Esophagus (tissue), 2 donors: ENCODE results near the gene PRKAR1A. TPM values are rescaled to one million over a fixed set of nuclear protein-coding genes. Genes with fewer than 3 reads are reported as not detected.
A peak's percentile ranks its signal among the peaks of the same experiment; 100 is the strongest.

Source experiments
- H3K27ac ChIP-seq, 2 donors: one replicate each; pipeline ENCODE4 v1.5.1; 2013; ENCODE audit warnings: low read depth in 2 of 2, mild to moderate bottlenecking in 2 of 2, inconsistent platforms in 1 of 2, low read length in 1 of 2, moderate library complexity in 1 of 2
- H3K27me3 ChIP-seq, 2 donors: one replicate each; pipeline ENCODE4 v1.6.1; 2013; ENCODE audit warnings: low read length in 2 of 2, control low read depth in 1 of 2, mild to moderate bottlenecking in 1 of 2; ENCODE audit not compliant: insufficient read depth in 2 of 2, control insufficient read depth in 1 of 2
- H3K36me3 ChIP-seq, 2 donors: one replicate each; pipeline ENCODE4 v1.6.1; 2013; ENCODE audit warnings: low read length in 1 of 2; ENCODE audit not compliant: control insufficient read depth in 2 of 2, insufficient read depth in 2 of 2
- H3K4me1 ChIP-seq, 2 donors: one replicate each; pipeline ENCODE4 v1.6.1; 2013; ENCODE audit warnings: low read length in 1 of 2; ENCODE audit not compliant: control insufficient read depth in 2 of 2, insufficient read depth in 2 of 2
- H3K4me3 ChIP-seq, 2 donors: one replicate each; pipeline ENCODE4 v1.5.1; 2013; ENCODE audit warnings: low read length in 2 of 2, mild to moderate bottlenecking in 2 of 2, low read depth in 1 of 2, moderate library complexity in 1 of 2
- H3K9me3 ChIP-seq, 2 donors: one replicate each; pipeline ENCODE4 v1.6.1; 2013; ENCODE audit warnings: mild to moderate bottlenecking in 2 of 2, low read depth in 1 of 2, low read length in 1 of 2, moderate library complexity in 1 of 2; ENCODE audit not compliant: control insufficient read depth in 2 of 2, insufficient read depth in 1 of 2
- WGBS, 2 donors: extraction: QIAGEN DNeasy Blood & Tissue Kit; methylation state at CpG; one replicate each; pipeline ENCODE4 v1.1.7; 2013; 5-methylcytosine and 5-hydroxymethylcytosine counted together
- polyA plus RNA-seq, 2 donors: library from polyadenylated mRNA; stranded (reverse); fragments of 200-250 nt; gene quantifications; one replicate each; pipeline ENCODE4 v1.2.3, GENCODE V29; 2013
- donor health status: healthy with polysubstance abuse.
- donor health status: Bipolar disorder and iron deficiency.

PRKAR1A gene
- polyA plus RNA-seq, 2 donors: 25.7 to 55.8 TPM

GRCh38 chr17:68570526-68570925, 58.3 kb downstream of the PRKAR1A start:
- Histone ChIP-seq H3K27ac (no peak overlapping the region), H3K9me3 (no peaks in the 10 kb centered on the region), H3K27me3 (no peaks in the 10 kb centered on the region), H3K4me3 (no peak overlapping the region), H3K4me1 (no peaks in the 10 kb centered on the region), H3K36me3 (no peaks in the 10 kb centered on the region)
- WGBS, 2 donors: 44 to 47% methylated on average over 1 of the region's 1 CpG

DNA sequence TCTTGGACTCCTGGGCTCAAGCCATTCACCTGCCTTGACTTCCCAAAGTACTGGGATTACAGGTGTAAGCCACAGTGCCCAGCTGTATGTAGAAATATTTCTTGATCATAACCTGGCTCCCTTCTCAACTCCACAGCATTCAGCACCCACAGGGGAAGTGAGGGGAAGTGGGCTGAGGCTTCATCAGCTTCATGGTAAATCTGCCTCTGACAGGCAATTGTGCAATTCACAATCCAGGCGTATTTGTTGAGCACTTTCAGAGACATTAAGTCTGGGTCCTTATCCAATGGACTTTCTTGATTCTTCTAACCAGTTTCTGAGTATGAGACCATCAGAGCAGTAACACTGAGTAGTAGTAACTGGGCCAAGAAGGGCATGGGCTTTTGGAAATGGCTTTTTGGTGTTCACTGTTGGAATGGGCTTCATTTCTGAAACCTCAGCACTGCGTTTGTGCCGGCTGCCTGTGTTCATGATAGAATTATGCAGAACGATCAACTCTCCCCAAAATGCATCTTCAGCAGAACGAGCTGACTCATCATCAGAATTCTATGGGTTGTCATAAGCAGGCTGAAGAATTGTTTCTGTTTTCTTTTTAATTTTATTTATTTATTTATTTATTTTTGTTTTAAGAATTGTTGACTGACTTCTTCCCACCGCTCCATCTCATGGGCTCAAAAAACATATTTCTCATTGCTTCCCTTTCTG, 60.1 kb downstream of the PRKAR1A start:
- Histone ChIP-seq H3K27me3 (no peaks in the 10 kb centered on the region), H3K9me3 (no peaks in the 10 kb centered on the region), H3K4me1 (peaks cover 2 to 4% of the 10 kb centered on the region in 2 donors), H3K4me3 (no peak overlapping the region), H3K27ac (no peak overlapping the region), H3K36me3 (no peaks in the 10 kb centered on the region)
- WGBS, 2 donors: 87 to 88% methylated on average over 6 of the region's 6 CpGs

DNA sequence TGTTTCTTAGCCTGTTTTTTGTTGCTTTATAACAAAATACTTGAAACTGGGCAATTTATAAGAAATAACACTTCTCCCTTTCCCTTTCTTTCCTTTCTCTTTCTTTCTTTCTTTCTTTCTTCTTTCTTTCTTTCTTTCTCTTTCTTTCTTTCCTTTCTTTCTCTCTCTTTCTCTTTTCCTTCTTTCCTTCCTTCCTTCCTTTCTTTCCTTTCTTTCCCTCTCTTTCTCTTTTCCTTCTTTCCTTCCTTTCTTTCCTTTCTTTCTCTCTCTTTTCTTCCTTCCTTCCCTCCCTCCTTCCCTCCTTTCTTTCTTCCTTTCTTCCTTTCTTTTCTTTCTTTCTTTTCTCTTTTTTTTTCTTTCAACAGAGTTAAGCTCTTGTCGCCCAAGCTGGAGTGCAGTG, 61.1 kb downstream of the PRKAR1A start:
- Histone ChIP-seq H3K36me3 (no peaks in the 10 kb centered on the region), H3K27me3 (no peaks in the 10 kb centered on the region), H3K4me3 (no peak overlapping the region), H3K9me3 (no peaks in the 10 kb centered on the region), H3K27ac (no peak overlapping the region), H3K4me1 (peaks cover 2 to 5% of the 10 kb centered on the region in 2 donors)
- 81 to 92% methylated on average over 1 of the region's 1 CpG for WGBS, 2 donors

- no peak overlapping the region for H3K27ac ChIP-seq
- 93 to 95% methylated on average over 2 of the region's 2 CpGs for WGBS, 2 donors
- H3K4me1 ChIP-seq: peaks cover 2 to 11% of the 10 kb centered on the region in 2 donors
- no peak overlapping the region for H3K4me3 ChIP-seq
- no peaks in the 10 kb centered on the region for H3K27me3 ChIP-seq
- peaks cover 0 to 2% of the 10 kb centered on the region in 2 donors for H3K9me3 ChIP-seq
- no peaks in the 10 kb centered on the region for H3K36me3 ChIP-seq
Measured at GRCh38 chr17:68576137-68576536, 63.9 kb downstream of the PRKAR1A start.

DNA sequence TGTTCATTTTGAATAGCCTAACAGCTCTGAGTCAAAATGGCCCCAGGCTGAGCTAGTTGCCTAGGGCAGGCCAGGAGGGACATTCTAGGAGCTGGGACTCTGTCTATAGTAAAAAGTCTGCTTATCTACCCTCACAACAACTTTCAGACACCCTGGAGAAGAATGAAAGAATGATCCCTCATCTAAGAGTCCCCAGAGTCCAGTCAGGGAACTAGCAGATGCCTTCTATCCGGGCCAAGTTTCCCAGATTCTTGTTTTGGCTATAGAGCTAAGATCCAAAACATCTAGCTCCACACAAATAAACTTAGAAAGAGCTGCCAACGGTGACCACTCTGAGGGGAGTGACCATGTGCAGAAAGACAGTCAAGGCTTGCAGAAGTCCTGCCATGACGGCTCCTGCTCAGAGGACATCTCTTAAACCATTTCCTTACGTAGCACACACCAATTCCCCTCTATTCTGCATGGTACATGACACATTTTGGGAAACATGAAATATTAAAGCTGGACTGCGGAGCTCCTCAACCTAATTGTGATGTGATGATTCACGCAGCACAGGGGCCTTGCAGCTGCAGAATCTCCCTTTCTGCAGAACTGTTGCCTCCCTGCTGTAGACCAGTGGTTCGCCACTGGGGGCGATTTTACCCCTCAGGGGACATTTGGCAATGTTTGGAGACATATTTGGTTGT, 64.7 kb downstream of the PRKAR1A start:
- H3K4me3 ChIP-seq: no peak overlapping the region
- H3K9me3 ChIP-seq: peaks cover 0 to 2% of the 10 kb centered on the region in 2 donors
- H3K4me1 ChIP-seq: peaks cover 2 to 11% of the 10 kb centered on the region in 2 donors
- WGBS, 2 donors: 48 to 63% methylated on average over 8 of the region's 8 CpGs
- H3K27ac ChIP-seq: peak overlapping the region; percentile 24 to 37
- H3K36me3 ChIP-seq: no peaks in the 10 kb centered on the region
- no peaks in the 10 kb centered on the region for H3K27me3 ChIP-seq

- Histone ChIP-seq H3K27ac (peak overlapping the region in 1 of 2 donors; percentile 37), H3K27me3 (no peaks in the 10 kb centered on the region), H3K36me3 (no peaks in the 10 kb centered on the region), H3K4me1 (peaks cover 2 to 11% of the 10 kb centered on the region in 2 donors), H3K4me3 (no peak overlapping the region), H3K9me3 (peaks cover 0 to 2% of the 10 kb centered on the region in 2 donors)
- WGBS, 2 donors: 24 to 57% methylated on average over 3 of the region's 3 CpGs
Measured at GRCh38 chr17:68577497-68577821, 65.2 kb downstream of the PRKAR1A start.

DNA sequence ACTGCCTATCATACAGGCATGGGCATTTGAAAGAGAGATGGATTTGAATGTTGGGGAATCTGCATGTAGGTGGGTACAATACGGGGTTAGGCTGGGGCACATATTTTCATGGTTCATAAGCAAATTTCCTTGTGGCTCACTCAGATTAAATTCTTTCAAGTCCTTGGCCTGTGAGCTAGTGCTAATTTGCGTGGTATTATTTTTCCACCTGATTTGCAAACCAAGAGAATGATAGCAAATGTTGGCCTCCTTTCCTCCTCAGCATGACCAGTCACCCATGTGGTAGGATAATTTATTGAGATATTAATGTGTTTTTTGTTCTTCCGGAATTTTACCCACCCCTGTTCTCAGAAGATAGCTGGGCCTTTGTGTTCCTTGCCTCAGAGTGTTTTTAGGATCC, 66.0 kb downstream of the PRKAR1A start:
- Histone ChIP-seq H3K36me3 (no peaks in the 10 kb centered on the region), H3K4me1 (peaks cover 2 to 11% of the 10 kb centered on the region in 2 donors), H3K4me3 (no peak overlapping the region), H3K9me3 (peaks cover 0 to 2% of the 10 kb centered on the region in 2 donors), H3K27ac (no peak overlapping the region), H3K27me3 (no peaks in the 10 kb centered on the region)
- WGBS, 2 donors: 84 to 89% methylated on average over 3 of the region's 3 CpGs

DNA sequence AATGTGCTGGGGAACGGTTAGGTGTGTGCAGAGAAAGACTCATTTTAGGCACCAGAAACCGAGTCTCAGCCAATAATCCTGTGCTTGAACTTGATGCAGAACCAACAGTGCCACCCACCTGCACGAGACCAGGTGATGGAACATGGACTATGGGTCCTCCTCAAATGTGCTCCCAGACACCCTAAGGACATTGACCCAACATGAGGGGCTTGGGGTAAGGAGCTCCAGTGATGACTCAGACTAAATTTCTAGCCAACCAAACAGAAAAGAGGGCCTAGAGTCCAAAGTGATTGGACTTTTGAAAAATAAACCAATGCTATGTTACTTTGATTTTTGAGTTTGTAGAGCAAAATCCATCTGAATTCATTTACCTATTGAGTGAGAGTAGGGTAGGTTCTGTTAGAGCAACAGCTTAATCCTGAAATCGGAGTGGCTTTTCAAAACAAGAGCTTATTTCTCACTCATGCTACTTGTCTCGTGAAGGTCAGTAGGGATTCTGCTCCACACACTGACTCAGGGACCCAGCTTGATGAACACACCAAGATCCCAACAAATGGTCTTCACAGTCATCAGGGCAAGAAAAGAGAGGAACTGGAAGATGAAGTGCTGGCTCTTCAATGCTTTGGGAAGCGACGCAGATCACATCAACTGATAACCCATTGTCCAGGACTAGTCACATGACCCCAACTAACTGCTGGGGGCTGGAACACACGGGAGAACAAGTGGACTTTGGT, 67.1 kb downstream of the PRKAR1A start:
- H3K27me3 ChIP-seq: no peaks in the 10 kb centered on the region
- peaks cover 0 to 2% of the 10 kb centered on the region in 2 donors for H3K9me3 ChIP-seq
- no peak overlapping the region for H3K4me3 ChIP-seq
- peaks cover 2 to 11% of the 10 kb centered on the region in 2 donors for H3K4me1 ChIP-seq
- H3K27ac ChIP-seq: no peak overlapping the region
- no peaks in the 10 kb centered on the region for H3K36me3 ChIP-seq
- 87 to 91% methylated on average over 8 of the region's 8 CpGs for WGBS, 2 donors

- peak overlapping the region; percentile 70 to 76 for H3K27ac ChIP-seq
- no peaks in the 10 kb centered on the region for H3K36me3 ChIP-seq
- WGBS, 2 donors: 43 to 54% methylated on average over 6 of the region's 6 CpGs
- peaks cover 0 to 2% of the 10 kb centered on the region in 2 donors for H3K9me3 ChIP-seq
- no peaks in the 10 kb centered on the region for H3K27me3 ChIP-seq
- no peak overlapping the region for H3K4me3 ChIP-seq
- peaks cover 2 to 11% of the 10 kb centered on the region in 2 donors for H3K4me1 ChIP-seq
Measured at GRCh38 chr17:68580236-68580770, 68.1 kb downstream of the PRKAR1A start.
